ENCODE measurements around the gene OST4. TPM values are rescaled to one million over a fixed set of nuclear protein-coding genes. Genes with fewer than 3 reads are reported as not detected.

Gene OST4
- total and polyA plus RNA-seq, 10 of the 15 experiments (the other 5 are each of a cell fraction or from before 2014, with no cell fraction given) = 270 to 1,543 (median 523) TPM

DNA sequence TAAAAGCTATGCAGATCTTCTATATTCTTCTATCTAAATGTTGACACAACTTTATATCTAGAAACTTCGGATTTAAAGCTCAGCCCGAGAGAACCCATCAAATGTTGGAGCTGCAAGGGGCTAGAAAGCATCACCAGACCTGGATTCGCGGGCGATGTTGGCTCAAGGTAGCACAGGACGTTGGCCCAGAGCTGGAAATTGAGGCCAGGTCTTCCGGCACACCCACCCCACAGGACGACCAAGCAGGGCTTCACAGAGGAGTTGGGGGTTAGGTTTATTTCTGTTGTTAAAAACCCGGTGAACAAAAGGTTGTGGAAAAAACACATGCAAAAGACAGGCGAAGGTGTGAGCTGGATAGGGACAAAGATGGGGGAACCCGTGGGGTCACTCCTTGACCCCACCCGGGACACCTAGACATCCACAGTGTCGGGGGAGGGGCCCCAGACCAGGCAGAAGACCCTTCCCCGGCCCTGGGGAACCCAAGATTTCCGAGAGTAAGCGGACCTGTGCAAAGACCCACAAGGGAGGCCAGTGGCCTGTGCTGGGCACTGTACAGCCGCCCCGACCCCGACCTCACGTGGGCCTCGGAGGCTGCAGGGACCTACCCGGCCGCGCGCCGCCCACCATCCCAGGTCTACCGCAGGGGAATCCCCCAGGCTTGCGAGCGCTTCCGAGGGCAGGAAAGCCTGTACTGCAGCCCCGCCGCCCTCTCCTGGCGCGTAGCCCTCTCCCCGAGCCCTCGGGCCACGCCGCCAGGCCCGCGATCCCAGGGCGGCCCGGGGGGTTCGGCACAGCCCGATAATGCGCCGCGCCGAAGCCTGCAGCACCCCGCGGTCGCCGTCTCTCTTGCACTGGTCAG lies 21.8 kb downstream of the OST4 start:
- peak overlapping the region; percentile 81 for H3K27ac ChIP-seq (ENCODE audit: control insufficient read depth, insufficient read depth)
- WGBS (ENCODE audit: insufficient coverage, insufficient replicate concordance, low lambda C conversion rate, missing lambda C conversion rate) = 14% methylated on average over 51 of the region's 52 CpGs
- H2AFZ ChIP-seq (ENCODE audit: control insufficient read depth, low read depth, low read length) = peak overlapping the region; percentile 89
- ChIA-PET SMC1A (ENCODE audit: uncharacterized antibody, unreplicated experiment) (interaction anchor here (0.6 to 3.1 kb wide), 10 partner anchors 8 to 320 kb away, joined by 3 to 33 read pairs (median 8); partner anchors contain the start of genes EIF2B4, KHK, OST4 and TMEM214), CTCF (interaction anchor here (0.5 to 3.5 kb wide), 12 partner anchors 10 to 161 kb away, joined by 3 to 28 read pairs (median 8); partner anchors contain the start of genes KHK, OST4 and TMEM214), POLR2A (interaction anchor here (0.6 to 8.9 kb wide), 8 partner anchors 9 to 36 kb away, joined by 3 to 139 read pairs (median 21); partner anchors contain the start of genes KHK and OST4), RAD21 (ENCODE audit: unreplicated experiment) (interaction anchor here (0.7 to 3.4 kb wide), 12 partner anchors 9 to 163 kb away, joined by 3 to 31 read pairs (median 6); partner anchors contain the start of genes KHK, OST4 and SLC5A6)
- peak overlapping the region; percentile 89 for H3K4me2 ChIP-seq (ENCODE audit: control insufficient read depth, insufficient read depth)
- H3K9ac ChIP-seq (ENCODE audit: control insufficient read depth, insufficient read depth, low read length) = peak overlapping the region; percentile 87
- ATAC-seq (peak; percentile 62), DNase-seq (ENCODE audit: low read depth, low spot score) (no peak), FAIRE-seq (no peak)
- H3K9me3 ChIP-seq (replicated peaks; ENCODE audit: control insufficient read depth, insufficient read depth, low read length) = no peaks in the 10 kb centered on the region
- intact Hi-C loops (cut with micrococcal nuclease; ENCODE audit: unreplicated experiment) = loop anchor here (1.0 to 5.0 kb wide), 4 partner anchors 17 to 262 kb away; partner anchors contain the start of genes CENPA, KHK, OST4 and TMEM214
- H3K27me3 ChIP-seq (replicated peaks in 1 of 2; ENCODE audit: control insufficient read depth in 2 of 2, insufficient read depth in 2 of 2, low read length in 1 of 2) = no peaks in the 10 kb centered on the region
- in situ Hi-C loops (cut with MboI) = no loop called here
- 0 out of 2 replicates have a peak, but pooled peaks cover 1% of the 10 kb centered on the region for H3K79me2 ChIP-seq (ENCODE audit: control insufficient read depth, insufficient read depth, low read length)
- H4K20me1 ChIP-seq (ENCODE audit: control insufficient read depth, insufficient read depth) = no peaks in the 10 kb centered on the region
- peak overlapping the region; percentile 99 for H3K4me3 ChIP-seq
- peaks cover 9% of the 10 kb centered on the region for H3K4me1 ChIP-seq (ENCODE audit: control insufficient read depth, insufficient read depth, low read length)
- H3K36me3 ChIP-seq (ENCODE audit: control insufficient read depth in 2 of 2, insufficient read depth in 2 of 2, low read length in 1 of 2) = peaks cover 0 to 5% of the 10 kb centered on the region in 2 experiments; a peak in 1 of 4 replicates
- no TSS peak for BruUV-seq (replicated peaks)
- TF ChIP-seq LARP7 (IDR thresholded peaks at IDR 0.05) (peak; percentile 40), MTA2 (IDR thresholded peaks at IDR 0.05; ENCODE audit: low read depth) (no peak; the same call in 1 of the 2 replicates), NFYA (IDR thresholded peaks at IDR 0.05; ENCODE audit: borderline replicate concordance, low read depth, low read length) (no peak), BACH1 (IDR thresholded peaks at IDR 0.05; ENCODE audit: borderline replicate concordance) (no peak; the same call in 1 of the 2 replicates), SUZ12 (IDR thresholded peaks at IDR 0.05; ENCODE audit: unreplicated experiment) (no peak), JUNB (IDR thresholded peaks at IDR 0.05) (no peak), NFXL1 (IDR thresholded peaks at IDR 0.05; ENCODE audit: borderline replicate concordance) (no peak), KDM1A (IDR thresholded peaks at IDR 0.05; ENCODE audit: borderline replicate concordance) (no peak)
- TF ChIP-seq, protein P1, sequence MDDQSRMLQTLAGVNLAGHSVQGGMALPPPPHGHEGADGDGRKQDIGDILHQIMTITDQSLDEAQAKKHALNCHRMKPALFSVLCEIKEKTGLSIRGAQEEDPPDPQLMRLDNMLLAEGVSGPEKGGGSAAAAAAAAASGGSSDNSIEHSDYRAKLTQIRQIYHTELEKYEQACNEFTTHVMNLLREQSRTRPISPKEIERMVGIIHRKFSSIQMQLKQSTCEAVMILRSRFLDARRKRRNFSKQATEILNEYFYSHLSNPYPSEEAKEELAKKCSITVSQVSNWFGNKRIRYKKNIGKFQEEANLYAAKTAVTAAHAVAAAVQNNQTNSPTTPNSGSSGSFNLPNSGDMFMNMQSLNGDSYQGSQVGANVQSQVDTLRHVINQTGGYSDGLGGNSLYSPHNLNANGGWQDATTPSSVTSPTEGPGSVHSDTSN (IDR thresholded peaks at IDR 0.05; ENCODE audit: insufficient replicate concordance, low read depth, low read length) = no peak
- TF ChIP-seq, protein P2, sequence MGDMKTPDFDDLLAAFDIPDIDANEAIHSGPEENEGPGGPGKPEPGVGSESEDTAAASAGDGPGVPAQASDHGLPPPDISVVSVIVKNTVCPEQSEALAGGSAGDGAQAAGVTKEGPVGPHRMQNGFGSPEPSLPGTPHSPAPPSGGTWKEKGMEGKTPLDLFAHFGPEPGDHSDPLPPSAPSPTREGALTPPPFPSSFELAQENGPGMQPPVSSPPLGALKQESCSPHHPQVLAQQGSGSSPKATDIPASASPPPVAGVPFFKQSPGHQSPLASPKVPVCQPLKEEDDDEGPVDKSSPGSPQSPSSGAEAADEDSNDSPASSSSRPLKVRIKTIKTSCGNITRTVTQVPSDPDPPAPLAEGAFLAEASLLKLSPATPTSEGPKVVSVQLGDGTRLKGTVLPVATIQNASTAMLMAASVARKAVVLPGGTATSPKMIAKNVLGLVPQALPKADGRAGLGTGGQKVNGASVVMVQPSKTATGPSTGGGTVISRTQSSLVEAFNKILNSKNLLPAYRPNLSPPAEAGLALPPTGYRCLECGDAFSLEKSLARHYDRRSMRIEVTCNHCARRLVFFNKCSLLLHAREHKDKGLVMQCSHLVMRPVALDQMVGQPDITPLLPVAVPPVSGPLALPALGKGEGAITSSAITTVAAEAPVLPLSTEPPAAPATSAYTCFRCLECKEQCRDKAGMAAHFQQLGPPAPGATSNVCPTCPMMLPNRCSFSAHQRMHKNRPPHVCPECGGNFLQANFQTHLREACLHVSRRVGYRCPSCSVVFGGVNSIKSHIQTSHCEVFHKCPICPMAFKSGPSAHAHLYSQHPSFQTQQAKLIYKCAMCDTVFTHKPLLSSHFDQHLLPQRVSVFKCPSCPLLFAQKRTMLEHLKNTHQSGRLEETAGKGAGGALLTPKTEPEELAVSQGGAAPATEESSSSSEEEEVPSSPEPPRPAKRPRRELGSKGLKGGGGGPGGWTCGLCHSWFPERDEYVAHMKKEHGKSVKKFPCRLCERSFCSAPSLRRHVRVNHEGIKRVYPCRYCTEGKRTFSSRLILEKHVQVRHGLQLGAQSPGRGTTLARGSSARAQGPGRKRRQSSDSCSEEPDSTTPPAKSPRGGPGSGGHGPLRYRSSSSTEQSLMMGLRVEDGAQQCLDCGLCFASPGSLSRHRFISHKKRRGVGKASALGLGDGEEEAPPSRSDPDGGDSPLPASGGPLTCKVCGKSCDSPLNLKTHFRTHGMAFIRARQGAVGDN (IDR thresholded peaks at IDR 0.05) = peak; percentile 24; the same call in 1 of the 2 replicates
- TF ChIP-seq, protein P3, sequence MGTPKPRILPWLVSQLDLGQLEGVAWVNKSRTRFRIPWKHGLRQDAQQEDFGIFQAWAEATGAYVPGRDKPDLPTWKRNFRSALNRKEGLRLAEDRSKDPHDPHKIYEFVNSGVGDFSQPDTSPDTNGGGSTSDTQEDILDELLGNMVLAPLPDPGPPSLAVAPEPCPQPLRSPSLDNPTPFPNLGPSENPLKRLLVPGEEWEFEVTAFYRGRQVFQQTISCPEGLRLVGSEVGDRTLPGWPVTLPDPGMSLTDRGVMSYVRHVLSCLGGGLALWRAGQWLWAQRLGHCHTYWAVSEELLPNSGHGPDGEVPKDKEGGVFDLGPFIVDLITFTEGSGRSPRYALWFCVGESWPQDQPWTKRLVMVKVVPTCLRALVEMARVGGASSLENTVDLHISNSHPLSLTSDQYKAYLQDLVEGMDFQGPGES (IDR thresholded peaks at IDR 0.05) = no peak
